NCI-H748 (cell line): ENCODE results near the gene GTPBP8.

Experiments used
- DNase-seq: peaks from one replicate; lab custom pipeline; 2025; ENCODE audit not compliant: unreplicated experiment; lab: John Stamatoyannopoulos, UW

GTPBP8 gene

GRCh38 chr3:112990672-112991602 lies at the start of gene GTPBP8:
Gene GTPBP8, plus strand, starts transcription at chr3:112990984. Its CDS starts 16 bp downstream, at chr3:112991000.
- peak; percentile 90 for DNase-seq

GRCh38 chr3:112948346-112948838 lies 42.4 kb upstream of the GTPBP8 start:
- no peak for DNase-seq

GRCh38 chr3:112956351-112956750 lies 34.4 kb upstream of the GTPBP8 start:
- DNase-seq: no peak

- DNase-seq: no peak
Measured at GRCh38 chr3:112958811-112959560, 31.8 kb upstream of the GTPBP8 start.

GRCh38 chr3:112963683-112964082 lies 27.1 kb upstream of the GTPBP8 start:
- DNase-seq: no peak

- DNase-seq: no peak
Measured at GRCh38 chr3:112965656-112966055, 25.1 kb upstream of the GTPBP8 start.

- DNase-seq: no peak
Measured at GRCh38 chr3:112966633-112967032, 24.2 kb upstream of the GTPBP8 start.

- no peak for DNase-seq
Measured at GRCh38 chr3:112967425-112967824, 23.4 kb upstream of the GTPBP8 start.

- no peak for DNase-seq
Measured at GRCh38 chr3:112967828-112968227, 23.0 kb upstream of the GTPBP8 start.

- DNase-seq: no peak
Measured at GRCh38 chr3:112972158-112972557, 18.6 kb upstream of the GTPBP8 start.

- no peak for DNase-seq
Measured at GRCh38 chr3:112973325-112974177, 17.2 kb upstream of the GTPBP8 start.

- no peak for DNase-seq
Measured at GRCh38 chr3:112974178-112974517, 16.6 kb upstream of the GTPBP8 start.

- no peak for DNase-seq
Measured at GRCh38 chr3:112974894-112975293, 15.9 kb upstream of the GTPBP8 start, which contains the start of gene CD200R1. Gene CD200R1, minus strand, starts transcription at chr3:112975103. Its CDS starts 246 bp downstream, at chr3:112974857.

GRCh38 chr3:112976001-112976400 lies 14.8 kb upstream of the GTPBP8 start:
- DNase-seq: no peak

GRCh38 chr3:112976953-112977352 lies 13.8 kb upstream of the GTPBP8 start:
- DNase-seq: no peak

- DNase-seq: peak; percentile 35
Measured at GRCh38 chr3:112979244-112979832, 11.4 kb upstream of the GTPBP8 start.

- no peak for DNase-seq
Measured at GRCh38 chr3:112980080-112980479, 10.7 kb upstream of the GTPBP8 start.

- DNase-seq: no peak
Measured at GRCh38 chr3:112982710-112983109, 8.1 kb upstream of the GTPBP8 start.

GRCh38 chr3:112984485-112984884 lies 6.3 kb upstream of the GTPBP8 start:
- peak; percentile 41 for DNase-seq

- no peak for DNase-seq
Measured at GRCh38 chr3:112987710-112988334, 3.0 kb upstream of the GTPBP8 start.
